GM18505 (cell line): Measurements from ENCODE around the gene ANKRD34C.

ENCODE experiments used
- ATAC-seq: cut with Tn5 transposase; IDR thresholded peaks from one replicate; pipeline ENCODE4 v1.9.1; 2021; ENCODE audit not compliant: unreplicated experiment
- POLR2A ChIP-seq: IDR thresholded peaks from 4 replicates; pipeline ENCODE4 v1.6.1; 2011; ENCODE audit warnings: borderline replicate concordance; ENCODE audit not compliant: insufficient read depth, insufficient read length; ENCODE audit errors: extremely low read depth

The ANKRD34C gene

DNA sequence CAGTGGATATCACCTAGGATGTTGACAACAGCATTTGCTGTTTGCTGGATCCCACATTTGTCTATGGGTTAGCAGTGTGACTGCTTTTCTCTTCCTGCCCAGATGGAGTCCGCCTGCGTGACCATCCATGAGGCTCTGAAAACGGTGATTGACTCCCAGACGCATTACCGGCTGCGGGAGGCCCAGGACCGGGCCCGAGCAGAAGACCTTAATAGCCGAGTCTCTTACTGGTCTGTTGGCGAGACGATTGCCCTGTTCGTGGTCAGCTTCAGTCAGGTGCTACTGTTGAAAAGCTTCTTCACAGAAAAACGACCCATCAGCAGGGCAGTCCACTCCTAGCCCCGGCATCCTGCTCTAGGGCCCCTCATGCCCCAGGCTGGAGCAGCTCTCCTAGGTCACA lies 39.4 kb downstream of the ANKRD34C start:
- ATAC-seq = no peak
- TF ChIP-seq POLR2A = no peak

DNA sequence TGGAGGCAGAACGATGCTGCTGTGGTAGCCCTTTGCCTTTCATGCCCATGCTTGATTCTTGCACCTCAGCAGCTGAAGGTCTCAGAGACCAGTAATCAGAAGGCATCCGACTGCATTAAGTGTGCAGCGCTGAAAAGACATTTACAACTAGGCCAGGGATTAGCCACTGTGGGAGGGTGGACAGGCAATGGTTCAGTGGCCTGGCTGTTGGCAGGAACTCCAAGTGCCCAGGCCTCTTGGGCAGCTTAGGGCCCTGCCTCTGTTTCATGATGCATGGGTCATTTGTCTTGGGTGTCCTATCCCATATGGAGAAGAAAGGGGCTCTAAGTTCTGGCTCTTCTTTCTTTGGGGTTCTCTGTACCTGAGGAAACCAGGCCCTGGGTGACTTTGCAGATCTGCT lies 39.8 kb downstream of the ANKRD34C start:
- no peak for TF ChIP-seq POLR2A
- ATAC-seq = no peak

DNA sequence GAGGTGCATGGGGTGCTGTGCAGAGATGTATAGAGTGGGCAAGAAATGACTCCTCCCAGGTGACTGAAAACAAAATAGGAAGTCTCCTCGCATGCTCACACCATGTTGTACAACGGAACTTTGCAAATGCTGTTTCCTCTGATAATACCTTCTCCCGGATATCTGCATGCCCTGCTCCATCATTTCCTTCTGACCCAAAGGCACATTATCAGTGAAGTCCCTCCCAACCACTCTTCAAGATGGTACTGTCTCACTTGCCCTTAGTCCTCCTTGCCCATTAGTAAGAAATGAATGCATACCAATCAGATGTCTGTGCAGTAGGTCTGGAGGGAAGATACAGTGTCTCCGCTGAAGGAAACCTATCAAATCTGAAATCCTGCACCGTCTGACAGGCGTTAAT lies 40.4 kb downstream of the ANKRD34C start:
- no peak for TF ChIP-seq POLR2A
- ATAC-seq = no peak

DNA sequence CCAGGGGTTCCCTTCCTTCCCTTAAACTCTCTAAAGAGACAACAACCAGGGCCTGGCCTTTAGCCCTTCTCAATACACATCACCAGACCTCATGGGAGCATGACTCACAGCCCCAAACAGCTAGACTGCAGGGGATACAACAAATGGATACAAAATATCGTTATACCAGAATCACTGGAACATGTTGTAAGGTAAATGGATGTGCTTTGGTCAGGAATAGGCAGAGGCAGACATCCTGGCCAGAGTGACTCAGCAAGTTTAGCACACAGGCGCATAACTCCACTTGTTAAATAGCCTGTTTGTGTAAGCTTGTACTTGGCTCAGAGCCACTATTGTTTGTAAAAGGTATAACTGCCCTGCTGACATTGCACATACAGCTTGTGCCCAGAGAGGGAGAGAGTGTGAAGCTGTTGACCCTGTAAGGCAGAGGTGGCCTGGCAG lies 46.7 kb downstream of the ANKRD34C start:
- no peak for TF ChIP-seq POLR2A
- no peak for ATAC-seq
